Nephron progenitor cell (in vitro differentiated cells): ENCODE data around the gene CEP250.

ENCODE experiments used
- DNase-seq: peaks from one replicate; pipeline ENCODE4 v3.0.0; 2021
- H3K27ac Mint-ChIP-seq: 2 replicates; pipeline ENCODE4 v1.8.0; 2021; ENCODE audit warnings: mild to moderate bottlenecking, moderate library complexity, mixed read lengths
- H3K27me3 Mint-ChIP-seq: 2 replicates; pipeline ENCODE4 v1.8.0; 2021; ENCODE audit warnings: mild to moderate bottlenecking, low read depth, mixed read lengths; ENCODE audit not compliant: poor library complexity
- H3K36me3 Mint-ChIP-seq: 2 replicates; pipeline ENCODE4 v1.8.0; 2021; ENCODE audit warnings: low read depth, mixed read lengths
- H3K4me1 Mint-ChIP-seq: 2 replicates; pipeline ENCODE4 v1.8.0; 2021; ENCODE audit warnings: mixed read lengths
- H3K4me3 Mint-ChIP-seq: 2 replicates; pipeline ENCODE4 v1.8.0; 2021; ENCODE audit warnings: mild to moderate bottlenecking, moderate library complexity, mixed read lengths
- H3K9me3 Mint-ChIP-seq: 2 replicates; pipeline ENCODE4 v1.8.0; 2021; ENCODE audit warnings: mild to moderate bottlenecking, moderate library complexity, mixed read lengths
- TF ChIP-seq, protein P1 (sequence below): fragments of 200-600 bp; sonication (generic); IDR thresholded peaks from 2 replicates; pipeline ENCODE4 v1.5.0; 2021; ENCODE audit warnings: antibody characterized with exemption

The CEP250 gene

DNA sequence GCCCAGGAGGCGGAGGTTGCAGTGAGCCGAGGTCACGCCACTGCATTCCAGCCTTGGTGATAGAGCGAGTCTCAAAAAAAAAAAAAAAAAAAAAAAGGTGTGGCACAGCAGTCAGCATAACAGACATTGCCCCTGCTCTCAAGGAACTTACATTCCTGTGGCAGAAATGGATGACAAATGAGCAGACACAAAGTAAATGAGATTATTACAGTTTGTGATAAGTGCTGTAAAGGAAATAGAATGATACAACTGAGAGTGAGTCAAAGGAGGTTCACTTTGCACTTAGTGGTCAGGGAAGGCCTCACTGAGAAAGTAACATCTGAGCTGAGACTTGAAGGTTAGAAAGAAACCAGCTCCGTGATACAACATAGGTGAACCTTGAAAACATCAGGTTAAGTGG is 36.4 kb downstream of the CEP250 start:
- no peaks in the 10 kb centered on the region for H3K4me1 Mint-ChIP-seq
- no peak for DNase-seq

DNA sequence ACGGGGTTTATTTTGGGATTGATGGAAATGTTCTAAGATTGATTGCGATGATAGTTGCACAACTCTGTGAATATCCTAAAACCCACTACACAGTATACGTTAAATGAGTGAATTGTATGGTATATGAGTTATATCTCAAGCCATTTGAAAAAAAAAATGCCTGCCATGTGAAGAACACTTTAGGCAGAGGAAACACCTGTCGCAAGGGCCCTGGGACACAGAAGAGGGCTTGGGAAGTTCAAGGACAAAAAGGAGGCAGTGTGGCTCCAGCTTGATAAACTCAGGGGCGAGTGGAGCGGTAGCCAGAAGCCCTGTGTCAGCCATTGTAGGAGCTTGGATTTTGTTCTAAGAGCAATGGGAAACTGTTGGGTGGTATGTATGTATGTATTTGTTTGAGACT is 37.0 kb downstream of the CEP250 start:
- Mint-ChIP-seq H3K27ac (no peak overlapping the region), H3K4me1 (no peaks in the 10 kb centered on the region), H3K27me3 (no peaks in the 10 kb centered on the region), H3K9me3 (no peaks in the 10 kb centered on the region), H3K4me3 (no peak overlapping the region), H3K36me3 (peaks cover 81% of the 10 kb centered on the region)
- TF ChIP-seq, protein P1, sequence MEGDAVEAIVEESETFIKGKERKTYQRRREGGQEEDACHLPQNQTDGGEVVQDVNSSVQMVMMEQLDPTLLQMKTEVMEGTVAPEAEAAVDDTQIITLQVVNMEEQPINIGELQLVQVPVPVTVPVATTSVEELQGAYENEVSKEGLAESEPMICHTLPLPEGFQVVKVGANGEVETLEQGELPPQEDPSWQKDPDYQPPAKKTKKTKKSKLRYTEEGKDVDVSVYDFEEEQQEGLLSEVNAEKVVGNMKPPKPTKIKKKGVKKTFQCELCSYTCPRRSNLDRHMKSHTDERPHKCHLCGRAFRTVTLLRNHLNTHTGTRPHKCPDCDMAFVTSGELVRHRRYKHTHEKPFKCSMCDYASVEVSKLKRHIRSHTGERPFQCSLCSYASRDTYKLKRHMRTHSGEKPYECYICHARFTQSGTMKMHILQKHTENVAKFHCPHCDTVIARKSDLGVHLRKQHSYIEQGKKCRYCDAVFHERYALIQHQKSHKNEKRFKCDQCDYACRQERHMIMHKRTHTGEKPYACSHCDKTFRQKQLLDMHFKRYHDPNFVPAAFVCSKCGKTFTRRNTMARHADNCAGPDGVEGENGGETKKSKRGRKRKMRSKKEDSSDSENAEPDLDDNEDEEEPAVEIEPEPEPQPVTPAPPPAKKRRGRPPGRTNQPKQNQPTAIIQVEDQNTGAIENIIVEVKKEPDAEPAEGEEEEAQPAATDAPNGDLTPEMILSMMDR: no peak
- no peak for DNase-seq

More for the DNA sequence above, 36.4 kb downstream of the CEP250 start:
- Mint-ChIP-seq H3K27me3 (no peaks in the 10 kb centered on the region), H3K27ac (no peak overlapping the region), H3K4me3 (no peak overlapping the region), H3K9me3 (no peaks in the 10 kb centered on the region), H3K36me3 (peaks cover 82% of the 10 kb centered on the region)
- TF ChIP-seq, protein P1: no peak

DNA sequence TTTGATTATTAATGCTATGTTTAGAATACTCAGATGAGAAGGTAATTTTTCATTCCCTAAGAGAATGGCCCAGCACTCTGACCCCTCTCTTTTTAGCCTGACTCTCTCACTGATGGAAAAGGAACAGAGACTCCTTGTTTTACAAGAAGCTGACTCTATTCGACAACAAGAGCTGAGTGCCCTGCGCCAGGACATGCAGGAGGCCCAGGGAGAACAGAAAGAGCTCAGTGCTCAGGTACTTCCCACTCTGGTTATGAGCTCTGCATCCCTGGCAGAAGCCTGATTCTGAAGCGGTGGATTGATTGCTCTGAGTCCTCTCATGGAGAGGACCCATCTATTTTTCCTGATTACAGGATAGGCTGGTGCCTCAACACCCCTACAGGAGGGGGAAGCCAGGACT is 41.1 kb downstream of the CEP250 start:
- H3K4me3 Mint-ChIP-seq: no peak overlapping the region
- H3K4me1 Mint-ChIP-seq: no peaks in the 10 kb centered on the region
- no peak for DNase-seq
- no peak overlapping the region for H3K27ac Mint-ChIP-seq
- no peaks in the 10 kb centered on the region for H3K9me3 Mint-ChIP-seq
- TF ChIP-seq, protein P1: no peak
- H3K36me3 Mint-ChIP-seq: peaks cover 77% of the 10 kb centered on the region
- H3K27me3 Mint-ChIP-seq: no peaks in the 10 kb centered on the region

DNA sequence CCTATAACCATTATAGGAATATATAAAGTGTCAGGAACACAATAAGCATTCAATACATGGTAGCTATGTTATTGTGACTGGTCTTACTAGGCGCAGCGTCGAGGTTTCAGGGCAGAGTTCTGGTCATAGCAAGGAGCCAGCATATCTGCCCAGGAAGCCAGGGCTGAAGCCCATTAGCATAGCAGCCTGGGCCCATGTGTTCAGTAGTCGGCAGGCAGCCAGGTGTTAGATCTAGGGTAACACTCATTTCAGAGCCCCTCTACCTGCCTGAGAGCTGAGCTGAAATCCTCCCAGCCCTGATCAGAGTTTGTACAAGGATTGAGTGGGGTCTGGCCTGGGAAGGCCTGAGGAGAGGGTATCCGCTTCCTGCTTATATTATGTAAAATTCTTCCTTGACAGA is 41.9 kb downstream of the CEP250 start:
- H3K4me3 Mint-ChIP-seq: no peak overlapping the region
- TF ChIP-seq, protein P1: no peak

DNA sequence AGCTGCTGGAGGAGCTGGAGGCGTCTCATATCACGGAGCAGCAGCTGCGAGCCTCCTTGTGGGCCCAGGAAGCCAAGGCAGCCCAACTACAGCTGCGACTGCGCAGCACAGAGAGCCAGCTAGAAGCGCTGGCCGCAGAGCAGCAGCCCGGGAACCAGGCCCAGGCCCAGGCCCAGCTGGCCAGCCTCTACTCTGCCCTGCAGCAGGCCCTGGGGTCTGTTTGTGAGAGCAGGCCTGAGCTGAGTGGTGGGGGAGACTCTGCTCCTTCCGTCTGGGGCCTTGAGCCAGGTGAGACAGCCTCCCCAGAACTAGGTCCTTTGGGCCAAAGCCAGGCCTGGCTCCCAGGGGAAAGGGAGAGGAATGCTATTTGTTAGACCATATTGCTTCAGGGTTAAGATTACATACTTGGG is 42.4 kb downstream of the CEP250 start:
- Mint-ChIP-seq H3K27me3 (no peaks in the 10 kb centered on the region), H3K27ac (peak overlapping the region; percentile 31), H3K9me3 (no peaks in the 10 kb centered on the region), H3K4me1 (no peaks in the 10 kb centered on the region), H3K36me3 (peaks cover 78% of the 10 kb centered on the region), H3K4me3 (no peak overlapping the region)
- no peak for DNase-seq
- TF ChIP-seq, protein P1: no peak

More for the DNA sequence above, 41.9 kb downstream of the CEP250 start:
- H3K4me1 Mint-ChIP-seq: no peaks in the 10 kb centered on the region
- no peak for DNase-seq
- no peaks in the 10 kb centered on the region for H3K9me3 Mint-ChIP-seq
- peaks cover 78% of the 10 kb centered on the region for H3K36me3 Mint-ChIP-seq
- peak overlapping the region; percentile 31 for H3K27ac Mint-ChIP-seq
- no peaks in the 10 kb centered on the region for H3K27me3 Mint-ChIP-seq

DNA sequence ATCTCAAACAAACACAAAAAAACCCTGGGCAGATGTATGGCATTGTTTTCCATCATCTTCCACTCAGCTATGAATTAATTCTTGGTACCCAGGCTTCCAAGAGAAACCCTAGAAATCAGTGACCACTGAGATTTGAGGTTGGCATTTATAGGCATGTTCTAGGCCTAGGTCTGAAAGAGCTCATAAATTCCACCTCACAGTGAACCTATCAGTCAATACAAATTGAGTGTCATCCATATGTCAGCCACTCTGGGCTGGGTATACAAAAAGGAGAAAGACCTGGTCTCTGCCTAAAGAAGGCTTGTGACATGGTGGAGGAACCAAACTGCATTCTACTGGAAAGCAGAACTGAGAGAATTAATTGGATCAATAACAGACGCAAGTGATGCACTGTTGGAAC is 43.9 kb downstream of the CEP250 start:
- H3K4me3 Mint-ChIP-seq: no peak overlapping the region
- H3K27ac Mint-ChIP-seq: peak overlapping the region; percentile 33
- H3K36me3 Mint-ChIP-seq: peaks cover 79% of the 10 kb centered on the region
- H3K9me3 Mint-ChIP-seq: no peaks in the 10 kb centered on the region
- H3K27me3 Mint-ChIP-seq: no peaks in the 10 kb centered on the region
- TF ChIP-seq, protein P1: no peak
- DNase-seq: no peak
- no peaks in the 10 kb centered on the region for H3K4me1 Mint-ChIP-seq
